ENCODE measurements around the gene LRRC27. TPM values are rescaled to one million over a fixed set of nuclear protein-coding genes. Genes with fewer than 3 reads are reported as not detected.

LRRC27 gene
- total RNA-seq, 1 donor from 2014 or later = 9.6 TPM

DNA sequence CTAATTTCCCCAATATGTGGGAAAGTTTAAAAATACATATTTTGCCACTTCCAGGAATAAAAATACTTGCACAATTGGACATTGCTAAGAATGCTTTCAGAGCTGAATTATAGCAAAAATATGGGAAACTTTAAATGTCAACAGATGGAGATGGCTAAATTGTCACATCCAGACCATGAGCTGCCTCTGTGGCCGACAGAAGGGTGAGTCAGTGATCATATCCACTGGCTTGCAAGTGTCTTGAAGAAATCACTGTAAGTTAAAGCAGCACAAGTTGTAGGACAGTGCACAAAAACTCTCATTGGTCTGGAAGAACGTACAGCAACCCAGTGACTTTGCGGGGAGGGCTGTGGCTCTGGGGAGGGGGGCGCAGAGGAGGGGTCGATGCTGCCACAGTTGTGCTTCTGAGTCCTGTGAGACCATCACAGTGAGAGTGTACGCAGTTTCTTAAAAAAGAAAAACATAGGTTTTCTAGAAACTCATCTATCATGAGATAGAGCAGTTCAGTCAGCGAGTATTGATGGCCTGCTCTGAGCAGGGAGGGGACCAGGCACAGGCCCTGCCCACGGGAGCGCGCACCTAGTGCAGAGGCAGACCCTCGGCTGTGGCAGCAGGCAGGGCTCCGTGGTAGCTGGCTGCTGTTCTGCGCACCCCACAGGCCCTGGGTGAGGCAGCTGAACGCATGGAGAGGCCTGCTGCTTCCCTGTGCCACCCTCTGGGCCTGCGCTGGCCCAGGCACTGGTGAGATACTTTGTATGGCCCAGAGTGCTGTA, 25.5 kb downstream of the LRRC27 start:
- DNase-seq = no peak

DNA sequence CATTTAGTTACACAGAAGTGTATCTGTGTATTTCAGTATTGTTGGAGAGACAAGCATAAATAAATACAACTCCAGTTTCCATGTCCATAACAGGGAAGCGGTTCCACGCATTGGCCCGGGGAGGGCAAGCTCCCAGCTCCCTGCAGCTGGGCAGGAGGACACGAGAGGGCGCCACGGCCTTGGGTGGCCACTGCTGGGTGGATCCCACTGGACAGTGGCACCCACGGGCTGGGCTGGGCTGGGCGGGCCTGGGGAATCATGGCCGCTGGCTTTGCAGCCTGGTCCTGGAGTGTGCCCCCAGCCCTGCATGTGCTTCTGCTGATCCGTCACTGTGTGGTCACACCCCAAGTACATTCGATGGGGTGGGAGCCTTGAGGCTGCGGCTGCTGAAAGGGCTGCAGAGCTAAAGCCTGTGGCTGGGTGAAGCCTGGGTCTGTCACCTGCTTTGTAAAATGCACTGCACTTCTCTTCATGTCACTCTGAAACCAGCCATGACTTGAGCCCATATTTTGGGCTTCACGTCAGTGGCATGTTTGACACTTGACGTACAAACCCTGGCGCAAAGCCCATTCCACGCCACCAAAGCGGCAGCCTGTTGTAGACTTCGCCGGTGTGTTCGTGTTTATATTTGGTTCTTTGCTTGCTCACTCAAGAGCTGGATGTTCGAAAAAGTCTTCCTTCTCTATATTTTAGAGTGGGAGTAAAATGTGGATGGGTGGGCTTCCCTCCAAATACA, 27.5 kb downstream of the LRRC27 start:
- no peak for DNase-seq

DNA sequence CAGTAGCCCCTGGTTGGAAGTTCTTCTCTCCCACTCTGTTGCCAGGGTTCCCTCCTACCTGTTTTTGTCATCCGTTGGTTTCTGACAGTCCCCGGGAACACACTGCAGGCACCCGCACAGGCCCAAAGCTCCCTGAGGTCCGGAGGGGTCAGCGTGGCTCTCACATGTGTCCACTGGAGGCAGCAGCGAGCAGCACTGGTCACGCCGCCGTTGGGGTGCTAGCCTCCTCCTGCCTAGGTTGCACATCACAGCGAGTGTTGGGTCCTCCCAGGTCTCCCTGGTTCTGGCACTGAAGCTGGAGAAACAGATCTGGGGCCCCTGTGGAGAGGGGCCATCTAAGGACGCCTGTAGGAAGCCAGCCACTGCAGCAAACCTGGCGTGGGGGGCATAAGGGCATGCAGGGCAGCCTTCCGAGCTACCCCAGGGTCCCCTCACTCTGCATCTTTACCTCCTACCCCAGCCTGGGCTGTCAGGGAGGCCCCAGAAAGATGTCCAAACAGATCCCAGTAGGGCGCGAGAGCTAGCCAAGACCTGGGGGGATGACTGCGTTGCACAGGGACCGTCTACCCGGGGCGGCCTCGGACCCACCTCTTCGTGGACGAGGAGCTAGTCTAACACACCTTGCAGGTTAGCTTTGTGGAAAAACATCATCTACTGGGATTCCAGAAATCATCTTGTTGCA, 28.9 kb downstream of the LRRC27 start:
- DNase-seq = no peak

DNA sequence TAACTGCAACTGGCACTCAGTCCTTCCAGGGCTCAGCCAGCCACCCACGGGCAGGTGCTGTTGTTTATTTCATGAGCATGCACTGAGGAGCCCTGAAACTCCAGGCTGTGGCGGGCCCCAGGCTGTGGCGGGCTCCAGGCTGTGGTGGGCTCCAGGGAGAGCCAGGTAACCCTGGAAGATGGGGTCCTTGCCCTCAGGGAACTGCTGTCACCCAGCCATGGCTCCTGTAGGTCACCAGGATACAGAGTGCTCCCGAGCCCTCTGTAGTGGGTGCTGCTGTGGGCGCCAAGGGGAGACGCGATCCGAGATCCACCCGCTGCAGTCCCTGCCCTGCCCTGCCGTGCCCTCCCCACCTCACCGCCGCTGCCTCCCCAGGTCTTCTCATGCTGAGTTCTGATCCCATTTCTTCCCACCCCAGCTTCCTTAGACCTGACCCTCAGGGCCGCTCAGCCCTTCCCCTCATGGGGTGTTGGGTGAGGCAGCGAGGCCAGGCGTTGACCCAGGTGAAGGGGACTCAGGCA, 29.6 kb downstream of the LRRC27 start:
- DNase-seq = no peak

DNA sequence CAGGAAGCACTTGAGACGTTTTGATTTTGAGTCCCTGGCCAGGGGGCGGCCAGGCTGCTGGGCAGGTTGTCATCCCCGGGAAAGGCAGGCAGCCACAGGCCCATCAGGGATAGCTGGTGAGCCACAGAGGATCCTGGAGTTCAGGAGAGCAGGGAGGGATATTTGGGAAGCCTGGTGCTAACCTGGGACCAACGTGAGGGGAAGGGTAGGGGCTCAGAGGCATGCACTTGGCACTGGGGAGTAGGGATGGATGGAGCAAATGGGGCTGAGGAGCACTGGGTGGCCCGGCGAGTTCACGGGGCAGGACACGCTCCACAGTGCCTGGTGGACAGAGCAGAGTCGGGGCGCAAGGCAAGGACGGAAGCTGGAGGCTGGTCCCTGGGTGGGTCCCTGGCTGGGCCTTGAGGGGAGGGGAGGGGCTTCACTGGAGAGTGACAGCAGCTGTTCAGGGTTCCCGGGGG, 30.2 kb downstream of the LRRC27 start:
- no peak for DNase-seq

DNA sequence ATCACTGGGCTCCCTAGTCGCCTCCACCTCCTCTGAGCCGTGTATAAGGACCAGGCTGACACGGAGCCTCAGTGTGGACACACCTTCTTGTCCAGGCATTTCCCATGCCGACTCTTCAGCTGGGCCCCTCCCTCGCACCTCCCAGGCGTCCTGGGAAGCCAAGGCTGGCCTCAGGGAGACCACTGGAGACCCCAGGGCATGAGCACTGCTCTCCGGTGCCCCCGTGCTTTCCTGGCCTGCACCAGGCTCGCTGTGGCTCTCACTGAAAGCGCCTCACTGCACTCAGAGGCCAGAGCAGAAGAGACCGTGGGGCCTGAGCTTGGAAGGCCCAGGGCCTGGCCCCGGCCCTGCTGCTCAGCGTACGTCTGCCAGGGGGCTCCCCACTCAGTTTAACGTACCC, 31.4 kb downstream of the LRRC27 start:
- no peak for DNase-seq

DNA sequence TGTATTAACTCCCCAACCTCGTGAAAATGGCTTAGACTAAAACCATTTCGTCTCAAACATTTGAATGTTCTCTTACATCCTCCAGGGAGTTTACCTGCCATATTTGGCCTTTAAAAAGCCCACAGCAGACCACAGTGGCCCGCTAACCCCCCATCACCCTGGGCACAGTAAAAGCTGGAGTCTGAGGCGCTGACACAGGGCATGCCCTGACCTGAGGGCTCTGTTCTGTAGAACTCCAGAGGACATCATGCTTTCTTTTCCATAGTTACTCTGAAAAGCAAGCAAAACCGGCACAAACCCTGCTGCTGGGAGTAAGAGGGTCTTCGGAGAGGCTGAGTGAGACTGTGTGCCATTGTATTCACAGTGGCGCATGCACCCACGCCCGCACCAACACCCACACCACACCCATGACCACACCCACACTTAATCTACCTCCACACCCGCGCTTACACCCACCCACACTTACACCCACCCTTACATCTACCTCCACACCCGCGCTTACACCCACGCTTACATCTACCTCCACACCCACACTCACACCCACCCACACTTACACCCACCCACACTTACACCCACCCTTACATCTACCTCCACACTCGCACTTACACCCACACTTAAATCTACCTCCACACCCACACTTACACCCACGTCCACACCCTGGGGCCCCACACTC, 32.1 kb downstream of the LRRC27 start:
- DNase-seq = no peak

DNA sequence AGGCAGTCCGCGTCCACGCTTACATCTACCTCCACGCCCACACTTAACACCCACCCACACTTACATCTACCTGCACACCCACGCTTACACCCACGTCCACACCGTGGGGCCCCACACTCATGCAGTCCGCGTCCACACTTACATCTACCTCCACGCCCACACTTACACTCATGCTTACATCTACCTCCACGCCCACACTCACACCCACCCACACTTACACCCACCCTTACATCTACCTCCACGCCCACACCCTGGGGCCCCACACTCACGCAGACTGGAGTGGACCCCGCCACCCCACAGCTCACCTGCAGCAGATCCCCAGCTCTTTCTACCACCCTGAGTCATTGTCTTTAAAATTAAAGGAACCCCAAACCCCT, 32.6 kb downstream of the LRRC27 start:
- DNase-seq = no peak

DNA sequence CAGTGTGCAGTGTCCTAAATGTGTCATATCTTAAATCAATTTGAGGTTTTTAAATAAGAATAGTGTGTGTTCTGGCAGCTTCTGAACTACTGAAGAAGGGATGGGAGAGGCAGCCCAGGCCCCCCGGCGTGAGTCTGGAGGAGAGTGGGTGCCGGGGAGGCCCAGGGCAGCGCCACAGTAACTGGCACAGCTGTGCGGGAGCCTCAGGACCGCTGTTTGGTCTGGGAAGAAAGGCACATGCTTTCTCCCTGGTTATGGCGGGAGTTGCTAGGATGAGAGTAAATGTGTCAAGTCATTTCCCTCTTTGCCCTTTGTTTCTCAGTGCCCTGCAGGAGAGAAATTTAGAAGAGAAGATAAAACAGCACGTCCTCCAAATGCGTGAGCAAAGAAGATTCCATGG, 33.1 kb downstream of the LRRC27 start:
- no peak for DNase-seq

DNA sequence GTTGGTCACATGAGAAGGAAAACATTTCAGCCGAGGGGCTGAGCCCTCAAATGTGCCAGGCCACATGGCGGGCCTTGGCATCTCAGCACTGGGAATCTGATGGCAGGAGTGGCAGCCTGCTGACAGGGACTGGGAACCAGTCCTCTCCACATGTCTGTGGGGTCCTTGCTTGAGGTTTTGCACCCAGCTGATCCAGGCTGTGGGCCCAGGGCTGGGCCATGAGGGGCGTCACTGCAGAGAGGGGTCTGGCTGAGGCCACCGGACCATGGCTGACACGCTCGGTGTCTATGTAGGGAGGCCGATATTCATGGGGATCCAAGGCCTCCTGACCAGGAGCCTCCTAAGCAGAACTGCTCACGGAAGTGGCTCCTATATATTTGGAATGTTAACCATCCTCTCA, 34.0 kb downstream of the LRRC27 start:
- no peak for DNase-seq

DNA sequence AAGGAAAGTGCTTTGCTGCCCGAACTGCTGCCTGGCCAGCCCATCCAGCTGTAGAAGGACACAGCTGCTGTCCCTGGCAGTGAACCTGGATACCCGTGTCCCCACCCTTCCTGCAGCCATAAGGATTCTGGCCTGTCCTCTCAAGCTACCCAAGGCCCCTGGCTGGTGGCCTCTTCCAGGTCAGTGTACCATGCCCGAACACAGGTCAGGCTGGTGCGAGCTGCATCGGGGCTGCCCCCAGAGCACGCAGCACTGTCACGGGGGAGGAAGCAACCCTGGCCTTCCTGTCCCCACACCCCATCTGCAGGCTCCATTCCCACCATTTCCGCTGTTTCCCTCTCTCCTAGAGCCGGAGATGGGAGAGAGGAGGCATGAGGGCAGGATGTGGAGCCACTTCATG, 34.5 kb downstream of the LRRC27 start:
- DNase-seq = no peak

DNA sequence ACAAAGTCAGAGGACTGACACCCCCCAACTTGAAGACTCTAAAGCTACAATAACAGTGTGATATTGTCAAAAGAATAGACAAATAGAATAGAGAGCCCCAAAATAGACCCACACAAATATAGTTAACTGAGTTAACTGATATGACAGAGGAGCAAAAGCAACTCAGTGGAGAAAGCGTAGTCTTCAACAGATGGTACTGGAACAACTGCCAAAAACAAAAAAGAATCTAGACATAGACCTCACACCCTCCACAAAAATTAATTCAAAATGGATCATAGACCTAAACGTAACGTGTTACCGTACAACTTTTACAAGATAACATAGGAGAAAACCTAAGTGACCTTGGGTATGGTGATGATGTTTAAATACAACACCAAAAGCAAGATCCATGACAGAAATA, 36.4 kb downstream of the LRRC27 start:
- DNase-seq = no peak

DNA sequence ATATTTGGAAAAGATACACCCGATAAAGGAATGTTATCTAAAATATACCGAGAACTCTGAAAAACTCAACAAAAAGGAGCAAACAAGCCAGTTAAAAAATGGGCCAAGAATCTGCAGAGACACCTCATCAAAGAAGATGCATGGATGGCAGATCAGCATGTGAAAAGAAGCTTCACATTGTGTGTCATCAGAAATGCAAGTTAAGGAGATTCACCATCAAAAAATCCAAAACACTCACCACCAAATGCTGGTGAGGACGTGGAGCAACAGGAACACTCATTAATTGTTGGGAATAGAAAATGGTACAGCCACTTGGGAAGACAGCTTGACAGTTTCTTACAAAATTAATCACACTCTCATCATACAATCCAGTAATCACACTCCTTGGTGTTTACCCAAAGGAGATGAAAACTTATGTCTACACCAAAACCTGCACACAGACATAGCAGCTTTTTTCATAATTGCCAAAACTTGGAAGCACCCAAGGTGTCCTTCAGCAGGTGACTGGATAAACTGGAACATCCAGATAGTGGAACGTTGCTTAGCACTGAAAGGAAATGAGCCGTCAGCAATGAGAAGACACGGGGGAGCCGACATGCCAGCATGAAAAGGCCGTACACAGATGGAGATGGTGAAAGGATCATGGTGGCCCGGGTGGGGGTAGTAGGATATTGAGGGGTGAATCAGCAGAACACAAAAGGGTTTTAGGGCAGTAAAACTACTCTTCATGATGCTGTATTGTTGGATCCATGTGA, 37.1 kb downstream of the LRRC27 start:
- no peak for DNase-seq

DNA sequence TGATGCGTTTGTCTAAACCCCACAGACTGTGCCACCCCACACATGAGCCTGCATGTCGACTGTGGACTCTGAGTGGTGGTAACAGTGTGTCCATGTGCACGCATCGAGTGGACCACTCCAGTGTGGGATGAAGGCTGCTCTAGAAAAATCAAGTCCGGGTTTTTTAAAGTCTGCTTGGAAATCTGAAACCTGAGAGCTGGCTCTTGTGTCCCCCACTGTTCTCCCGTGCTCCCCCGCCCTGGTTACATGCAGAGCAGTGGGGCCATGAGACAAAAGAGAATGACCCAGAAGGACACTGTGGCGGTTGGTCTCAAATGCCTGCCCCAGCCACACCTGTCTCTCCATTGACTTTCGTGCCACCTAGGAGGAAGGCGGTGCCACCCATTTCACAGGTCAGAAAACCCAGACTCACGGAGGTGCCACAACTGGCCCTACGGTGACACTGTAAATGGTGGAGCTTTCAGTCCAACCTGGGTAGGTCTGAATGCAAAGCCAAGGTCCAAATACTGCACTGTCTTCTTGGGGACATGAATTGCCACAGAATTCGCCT, 37.7 kb downstream of the LRRC27 start:
- no peak for DNase-seq

DNA sequence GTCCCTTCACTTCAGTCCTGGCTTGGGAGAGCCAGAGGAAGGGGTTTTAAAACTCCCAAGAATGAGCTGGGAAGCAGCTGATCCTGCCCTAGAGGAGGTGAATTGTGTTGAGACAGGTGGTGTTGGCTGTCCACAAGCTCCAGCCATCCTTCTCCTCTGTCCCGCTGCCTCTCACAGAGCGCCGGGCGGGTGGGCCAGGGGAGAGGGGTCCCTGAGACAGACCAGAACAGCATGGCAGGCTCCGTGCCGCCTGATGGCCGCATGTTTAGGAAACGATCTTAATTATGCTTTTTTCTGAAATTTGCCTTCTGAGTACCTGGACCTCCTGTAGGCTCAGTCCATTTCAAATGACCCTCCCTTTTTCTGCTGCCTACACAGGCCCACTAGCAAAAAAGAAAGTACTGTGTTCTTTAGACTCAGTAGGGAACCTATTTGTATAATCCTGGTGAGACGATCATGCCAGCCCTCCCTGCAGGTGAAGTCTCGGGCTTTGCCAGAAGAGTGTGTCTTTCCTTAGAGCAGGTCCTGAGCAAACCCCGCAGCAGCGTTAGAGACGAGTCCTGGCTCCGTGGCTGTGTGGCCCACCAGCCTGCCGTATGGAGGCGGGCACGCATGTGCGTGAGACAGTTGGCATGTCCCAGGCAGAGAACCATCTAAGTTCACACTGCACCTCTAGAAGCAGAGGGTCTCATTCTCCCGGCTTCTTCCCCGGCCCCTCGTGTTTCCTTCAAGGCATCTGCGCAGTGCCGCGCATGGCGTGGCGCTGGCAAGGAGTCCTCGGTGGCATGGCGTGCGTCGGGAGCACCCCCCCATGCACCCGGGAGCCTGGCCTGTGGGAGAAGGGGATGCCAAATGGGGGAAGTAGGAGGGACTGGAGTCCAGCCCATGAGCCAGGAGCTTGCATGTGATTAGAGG, 38.7 kb downstream of the LRRC27 start:
- no peak for DNase-seq

DNA sequence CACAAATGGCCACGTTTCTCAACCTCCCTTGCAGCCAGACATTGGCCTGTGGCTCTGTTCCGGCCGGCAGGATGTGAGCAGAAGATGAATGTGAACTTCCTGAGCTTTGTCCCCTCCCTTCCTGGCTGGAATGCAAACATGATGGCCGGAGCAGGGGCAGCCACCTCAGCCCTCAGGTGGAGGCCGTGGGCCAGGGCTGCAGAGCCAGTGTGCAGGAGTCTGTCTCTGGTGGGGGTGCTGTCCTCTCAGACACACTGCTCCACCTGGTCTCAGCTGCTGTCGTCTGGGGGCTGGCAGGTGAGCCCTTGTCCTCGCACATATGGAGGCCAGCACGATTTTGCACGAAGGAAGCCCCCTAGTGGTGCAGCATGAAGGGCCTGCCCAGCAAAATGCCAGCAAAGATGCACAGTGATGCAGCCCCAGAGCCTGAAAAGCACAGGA, 39.7 kb downstream of the LRRC27 start:
- no peak for DNase-seq

DNA sequence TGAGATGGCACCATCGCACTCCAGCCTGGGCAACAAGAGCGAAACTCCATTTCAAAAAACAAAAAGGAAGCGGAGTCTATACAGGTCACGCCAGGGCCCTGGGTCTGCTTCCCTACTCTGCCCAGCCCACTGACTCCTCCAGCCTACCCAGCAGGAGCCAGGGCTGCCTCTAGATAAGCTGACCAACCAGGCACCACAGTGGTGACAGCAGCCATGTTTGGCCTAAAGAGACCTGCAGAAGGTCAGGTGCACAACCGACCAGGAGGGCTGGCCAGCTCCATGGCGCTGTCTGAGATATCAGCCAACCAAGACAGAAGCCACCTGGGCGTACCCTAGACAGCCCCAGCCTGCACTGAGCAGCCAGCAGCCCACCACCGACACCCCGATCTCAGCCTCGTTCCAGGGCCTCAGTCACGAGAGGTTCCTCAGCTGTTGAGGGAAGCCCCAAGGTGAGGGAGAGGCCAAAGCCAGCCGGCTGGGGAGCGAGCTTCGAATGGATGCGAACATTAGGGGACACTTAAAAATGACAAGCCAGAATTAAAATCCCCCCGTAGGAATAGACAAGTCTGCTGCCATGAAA, 40.6 kb downstream of the LRRC27 start:
- DNase-seq = no peak

DNA sequence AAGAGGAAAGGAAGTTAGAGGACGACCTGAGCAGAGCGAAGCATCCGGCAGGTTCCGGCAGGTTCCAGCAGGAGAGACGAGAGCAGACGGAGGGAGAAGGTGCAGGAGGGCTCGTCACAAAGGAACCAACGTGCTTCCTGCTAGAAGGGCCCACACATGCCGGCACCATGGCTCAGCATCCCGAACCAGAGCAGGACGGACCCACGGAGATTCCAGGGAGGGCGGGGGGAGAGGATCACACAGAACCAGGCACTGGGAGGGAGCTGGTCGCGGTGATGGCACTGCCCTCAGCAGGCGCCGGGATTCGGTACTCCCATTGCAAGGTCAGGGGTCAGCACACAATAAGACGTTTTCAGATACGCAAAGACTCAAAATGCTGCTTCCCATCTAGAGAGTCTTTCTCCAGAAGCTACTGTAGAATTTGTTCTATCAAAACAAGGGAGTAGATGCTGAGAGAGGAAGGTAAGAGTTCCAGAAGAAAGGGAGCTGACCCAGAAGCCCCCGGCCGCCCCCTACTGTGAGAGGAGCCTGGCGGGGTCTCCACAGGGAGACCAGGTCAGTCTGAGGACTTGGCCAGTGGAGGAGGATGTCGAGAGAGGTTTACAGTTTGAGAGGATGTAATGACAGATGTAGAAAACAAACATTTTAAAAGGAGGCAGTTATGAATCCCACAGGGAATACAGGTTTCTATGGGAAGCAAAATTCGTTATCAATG, 41.4 kb downstream of the LRRC27 start:
- no peak for DNase-seq

DNA sequence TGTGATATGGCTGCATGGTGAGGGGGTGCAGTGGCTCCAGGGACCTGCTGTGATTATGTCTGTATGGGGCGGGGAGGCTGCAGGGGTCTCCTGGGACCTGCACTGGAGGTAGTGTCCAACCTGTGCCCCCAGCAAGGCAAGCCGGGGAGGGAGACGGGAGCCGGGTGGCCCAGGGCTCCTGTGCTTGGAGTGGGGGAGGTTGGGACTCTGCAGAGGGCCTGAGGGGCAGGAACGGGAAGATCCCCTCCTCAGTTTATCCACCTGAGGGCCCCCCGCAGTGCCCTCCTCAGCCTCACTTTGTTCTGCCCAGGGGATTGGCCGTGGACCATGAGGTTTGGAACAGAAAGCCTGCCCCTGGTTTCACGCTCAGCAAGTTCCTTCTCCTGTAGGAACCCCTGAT, 42.2 kb downstream of the LRRC27 start:
- no peak for DNase-seq
